ENCODE data around the gene RICTOR.

The RICTOR gene

DNA sequence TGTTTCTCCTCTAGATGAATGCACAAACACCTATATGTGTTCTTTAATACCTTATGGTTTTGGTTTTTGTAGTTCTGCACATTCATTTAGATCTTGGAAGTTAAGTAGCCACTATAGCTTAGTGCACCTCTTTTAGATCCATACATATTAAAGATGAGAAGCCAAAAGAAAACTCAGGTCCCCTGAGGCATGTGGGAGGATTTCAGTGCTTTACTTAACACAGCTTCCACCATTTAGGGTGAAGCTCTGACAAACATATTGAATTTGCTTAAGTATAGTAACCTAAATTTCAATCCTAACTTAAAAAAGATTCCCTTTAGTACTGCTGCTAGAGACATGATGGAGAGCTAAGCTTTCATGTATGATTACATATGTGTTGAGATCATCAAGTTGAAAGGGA lies 25.6 kb upstream of the RICTOR start:
- no peak for DNase-seq

DNA sequence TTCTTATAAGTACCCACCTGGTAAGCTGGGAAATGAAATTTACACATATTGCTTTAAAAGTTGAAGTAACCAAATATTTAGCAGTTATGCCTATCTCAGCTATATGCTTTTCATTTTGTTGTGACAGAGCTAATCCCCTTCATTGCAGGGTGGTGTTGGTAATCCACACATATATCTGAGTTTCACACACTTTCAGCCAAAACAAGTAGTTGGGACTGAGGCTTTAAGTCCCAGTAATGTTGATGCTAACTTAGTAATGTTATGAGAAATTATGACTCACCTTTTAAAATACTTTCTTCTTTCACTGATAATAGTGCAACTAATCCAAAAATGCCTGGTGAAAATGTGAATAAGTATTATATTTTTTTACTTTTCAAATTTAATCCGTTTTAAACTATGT lies 19.2 kb upstream of the RICTOR start:
- DNase-seq, result no peak

DNA sequence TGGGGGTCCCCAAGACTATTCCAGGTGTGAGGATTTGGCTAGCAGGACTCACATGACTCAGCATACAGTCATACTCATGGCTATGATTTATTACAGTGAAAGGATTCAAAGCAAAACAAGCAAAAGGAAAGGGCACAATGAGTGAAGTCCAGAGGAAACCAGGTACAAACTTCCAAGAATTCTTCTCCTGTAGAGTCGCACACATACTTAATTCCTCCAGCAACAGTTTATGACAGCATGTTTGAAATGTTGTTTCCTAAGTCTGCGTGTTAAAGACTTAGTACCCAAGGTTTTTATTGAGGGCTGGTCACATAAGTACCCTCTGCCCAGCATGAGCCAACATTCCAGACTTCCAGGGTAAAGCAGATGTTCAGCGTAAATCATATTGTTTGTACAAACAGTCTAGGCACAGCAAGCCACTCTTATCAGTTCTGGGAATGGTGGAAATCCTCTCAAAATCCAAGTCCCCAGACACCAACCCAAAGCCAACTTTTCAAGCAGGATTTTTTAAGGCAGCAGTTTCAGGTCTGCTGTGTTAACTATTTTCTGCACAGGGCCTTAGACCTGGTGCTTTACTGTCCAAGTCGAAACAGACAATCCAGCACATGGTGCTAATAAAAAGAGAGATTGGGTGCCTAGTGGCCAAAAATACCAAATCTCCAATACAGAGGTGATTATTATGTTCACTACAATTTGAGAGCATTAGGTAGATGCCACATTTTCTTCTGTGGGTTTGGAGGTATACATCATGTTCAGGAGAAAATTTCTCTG lies 18.6 kb upstream of the RICTOR start:
- no peak for DNase-seq

DNA sequence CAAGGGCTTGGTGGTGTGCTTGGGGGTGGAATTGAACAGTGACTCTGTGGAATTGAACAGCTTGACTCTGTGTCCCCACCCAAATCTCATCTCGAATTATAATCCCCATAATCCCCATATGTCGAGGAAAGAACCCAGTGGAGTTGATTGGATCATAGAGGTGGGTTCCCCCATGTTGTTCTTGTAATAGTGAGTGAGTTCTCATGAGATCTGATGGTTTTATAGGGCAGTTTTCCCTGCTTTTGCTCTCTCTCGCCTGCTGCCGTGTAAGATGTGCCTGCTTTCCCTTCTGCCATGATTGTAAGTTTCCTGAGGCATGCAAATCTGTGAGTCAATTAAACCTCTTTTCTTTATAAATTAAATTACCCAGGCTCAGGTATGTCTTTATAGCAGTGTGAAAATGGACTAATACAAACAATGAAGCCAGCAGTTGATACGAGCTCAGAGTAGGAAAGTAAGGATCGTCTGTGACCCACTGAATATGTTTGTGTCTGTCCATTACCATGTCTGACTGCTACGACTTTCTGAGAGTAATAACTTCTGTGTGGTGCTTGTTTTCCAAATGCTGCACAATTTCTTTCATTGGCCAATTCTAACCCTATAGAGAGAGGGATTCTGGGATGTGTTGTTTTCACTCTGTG lies 17.9 kb upstream of the RICTOR start:
- no peak for DNase-seq

DNA sequence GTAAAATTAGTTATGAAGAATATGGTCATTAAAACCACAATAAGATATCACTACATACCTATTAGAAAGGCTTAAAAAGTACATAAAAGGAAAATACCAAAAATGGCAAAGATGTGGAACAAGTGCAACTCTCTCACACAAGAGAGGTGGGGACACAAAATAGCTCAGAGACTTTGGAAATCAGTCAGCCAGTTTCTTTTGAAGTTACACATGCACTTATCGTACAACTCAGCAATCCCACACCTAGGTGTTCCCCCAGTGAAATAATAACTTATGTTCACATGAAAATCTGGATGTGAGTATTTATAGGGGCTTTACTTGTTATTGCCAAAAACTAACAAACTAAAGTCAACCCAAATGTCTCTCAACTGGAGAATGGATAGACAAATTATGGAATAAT lies 9.8 kb upstream of the RICTOR start:
- no peak for DNase-seq

DNA sequence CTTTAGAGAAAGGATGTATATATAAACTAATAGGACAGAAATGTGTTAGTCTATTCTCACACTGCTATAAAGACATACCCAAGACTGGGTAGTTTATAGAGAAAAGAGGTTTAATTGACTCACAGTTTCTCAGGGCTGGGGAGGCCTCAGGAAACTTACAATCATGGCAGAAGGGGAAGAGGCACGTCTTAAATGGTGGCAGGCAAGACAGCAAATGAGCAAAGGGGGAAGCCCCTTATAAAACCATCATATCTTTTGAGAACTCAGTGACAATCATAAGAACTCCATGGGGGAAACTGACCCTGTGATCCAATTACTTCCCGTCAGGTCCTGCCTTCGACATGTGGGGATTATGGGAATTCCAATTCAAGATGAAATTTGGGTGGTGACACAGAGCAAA lies 8.8 kb upstream of the RICTOR start:
- DNase-seq, result no peak

DNA sequence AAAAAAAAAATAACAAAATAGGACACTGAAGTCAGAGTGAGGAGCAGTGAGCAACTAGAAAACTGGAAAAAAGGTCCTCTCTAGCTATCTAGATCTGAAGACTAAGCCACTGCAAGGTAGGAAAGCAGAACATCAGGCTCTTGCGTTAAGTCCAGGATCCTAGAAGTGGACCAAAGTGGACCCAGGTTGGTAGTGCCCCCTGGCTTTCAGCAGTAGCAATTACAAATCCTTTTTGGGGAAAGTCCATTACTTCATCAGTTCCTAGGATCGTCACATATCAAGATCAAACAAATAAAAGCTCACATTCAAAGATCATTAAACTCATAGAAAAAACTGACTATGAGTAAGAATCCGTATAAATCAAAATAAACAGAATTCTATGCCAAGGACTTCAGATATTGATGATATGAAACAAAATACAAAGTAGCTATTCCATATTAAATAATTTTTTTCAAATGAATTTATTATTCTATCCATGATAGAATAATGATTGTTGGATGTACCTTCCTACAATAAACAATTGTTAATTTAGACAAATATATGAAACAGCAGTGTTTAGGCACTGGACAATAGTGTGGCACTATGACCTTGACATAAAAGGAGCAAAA lies 6.5 kb upstream of the RICTOR start:
- peak in 1 of 2 donors; percentile 22 for DNase-seq

DNA sequence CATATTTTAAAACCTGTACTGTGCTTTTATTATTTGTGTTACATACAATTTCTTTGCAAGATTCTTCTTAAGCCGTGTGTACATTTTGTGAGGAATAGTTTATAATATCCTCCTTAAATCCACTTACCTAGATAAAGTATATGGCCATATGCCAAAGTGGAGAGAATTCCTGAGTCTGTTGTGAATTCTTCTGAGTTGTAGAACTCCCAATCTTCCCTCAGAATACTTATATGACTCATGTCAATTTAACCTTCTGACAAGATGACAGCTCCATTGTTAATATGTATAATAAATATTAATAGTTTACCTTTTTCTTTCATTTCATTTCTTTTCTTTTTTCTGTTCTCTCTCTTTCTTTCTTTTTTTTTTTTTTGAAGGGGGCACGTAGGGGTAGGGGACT lies 6.0 kb upstream of the RICTOR start:
- no peak for DNase-seq

DNA sequence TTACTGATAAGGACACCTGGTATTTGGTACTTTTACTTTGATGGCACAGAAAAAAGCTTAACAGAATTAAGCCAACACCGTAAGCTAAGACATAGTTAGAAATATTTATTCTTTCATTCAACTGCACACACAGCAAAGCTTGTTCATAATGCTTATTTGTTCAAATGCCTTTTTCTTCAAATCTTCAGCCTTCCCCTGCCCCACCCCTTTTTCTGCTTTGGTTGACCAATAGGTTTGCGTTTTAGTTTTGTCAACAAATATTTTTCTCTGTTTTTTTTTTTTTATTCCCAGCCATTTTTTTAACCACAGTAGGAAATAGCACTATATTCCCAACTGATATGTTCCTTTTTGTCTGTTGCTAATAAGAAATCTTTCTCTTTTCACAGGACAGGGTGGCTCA lies 4.9 kb upstream of the RICTOR start:
- no peak for DNase-seq

DNA sequence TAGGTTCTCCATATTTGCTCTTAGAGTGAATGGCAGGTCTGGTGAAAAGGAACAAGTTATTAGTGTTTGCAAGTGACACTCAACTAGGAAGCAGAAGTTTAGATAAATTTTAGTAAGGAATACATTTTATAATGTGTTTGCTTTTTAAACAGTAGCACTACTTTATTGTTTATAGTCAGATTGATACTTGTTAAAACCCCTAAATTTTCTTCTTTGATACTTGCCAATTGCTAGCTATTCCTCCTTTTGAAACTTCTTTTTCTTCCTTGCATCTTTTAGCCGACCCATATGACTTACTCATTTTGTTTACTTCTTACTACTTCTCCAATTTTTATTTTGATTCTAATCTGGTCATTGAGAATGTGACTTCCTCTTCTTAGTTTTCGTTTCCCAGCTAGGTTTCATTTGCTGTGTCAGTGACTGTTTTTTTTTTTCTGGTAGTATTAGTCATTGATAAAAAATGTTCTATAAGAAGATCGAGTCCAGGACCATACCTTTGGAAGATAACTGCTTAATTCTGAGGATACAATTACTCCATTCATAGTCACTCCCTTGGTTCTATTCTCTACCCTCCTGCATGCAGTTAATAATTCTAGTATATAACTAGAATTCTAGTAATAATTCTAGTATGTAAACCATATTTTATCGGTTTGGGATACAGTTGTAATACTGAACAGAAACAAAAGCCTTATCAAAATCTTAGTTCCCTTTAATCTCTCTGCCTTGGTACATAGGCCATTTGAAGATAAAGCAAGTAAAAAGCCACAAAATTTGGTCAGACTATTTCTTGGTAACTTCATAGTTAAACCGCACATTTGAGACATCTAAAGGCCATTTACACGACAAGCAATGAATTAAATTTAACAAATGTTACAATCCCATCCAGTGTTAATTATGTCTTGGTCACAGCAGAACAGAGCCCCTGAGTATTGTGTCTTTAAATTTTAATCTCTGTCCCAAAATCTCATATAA lies 2.8 kb upstream of the RICTOR start:
- no peak for DNase-seq

DNA sequence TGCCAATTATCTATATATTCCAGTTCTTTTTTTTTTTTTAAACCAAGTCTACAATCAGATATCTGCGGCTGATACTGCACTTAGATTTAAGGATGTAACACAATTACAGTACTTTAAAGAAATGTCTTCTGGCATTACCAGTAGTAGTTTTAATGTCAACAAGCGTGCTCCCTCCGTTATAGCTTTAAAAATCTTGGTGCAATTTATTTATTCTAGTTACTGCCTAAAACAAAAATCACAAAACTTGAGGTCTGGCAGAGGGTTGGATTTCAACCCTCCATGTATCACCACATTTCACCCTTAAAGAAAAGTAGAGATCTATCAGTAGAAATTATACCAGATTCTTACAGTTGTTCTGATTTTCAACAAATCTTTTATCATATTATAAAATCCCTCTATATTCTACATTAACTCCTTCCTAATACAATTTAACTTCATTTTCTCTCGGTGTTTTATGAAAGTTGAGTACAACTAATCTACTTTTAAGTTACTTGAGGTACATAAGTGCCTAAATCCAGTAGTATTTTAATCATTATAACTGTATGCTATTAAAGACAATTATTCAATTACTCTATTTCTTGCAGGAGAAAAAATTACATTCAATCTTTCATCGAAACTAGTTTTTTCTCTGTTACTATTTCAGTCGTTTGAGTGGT lies 2.0 kb upstream of the RICTOR start:
- DNase-seq, result no peak

DNA sequence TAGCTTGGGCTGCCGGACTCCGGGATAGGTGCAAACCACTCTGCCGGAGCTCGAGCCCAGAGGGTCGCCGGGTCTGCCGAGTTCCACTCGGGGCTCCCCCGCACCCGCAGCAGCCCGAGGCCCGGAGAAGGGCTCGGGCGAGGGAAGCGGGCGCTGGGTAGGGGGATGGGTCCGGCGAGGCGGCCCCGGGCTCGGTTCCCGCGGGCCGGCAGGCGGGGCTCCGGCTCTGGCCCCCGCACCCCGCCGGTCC lies 507 bp downstream of the RICTOR start:
- no peak for DNase-seq

DNA sequence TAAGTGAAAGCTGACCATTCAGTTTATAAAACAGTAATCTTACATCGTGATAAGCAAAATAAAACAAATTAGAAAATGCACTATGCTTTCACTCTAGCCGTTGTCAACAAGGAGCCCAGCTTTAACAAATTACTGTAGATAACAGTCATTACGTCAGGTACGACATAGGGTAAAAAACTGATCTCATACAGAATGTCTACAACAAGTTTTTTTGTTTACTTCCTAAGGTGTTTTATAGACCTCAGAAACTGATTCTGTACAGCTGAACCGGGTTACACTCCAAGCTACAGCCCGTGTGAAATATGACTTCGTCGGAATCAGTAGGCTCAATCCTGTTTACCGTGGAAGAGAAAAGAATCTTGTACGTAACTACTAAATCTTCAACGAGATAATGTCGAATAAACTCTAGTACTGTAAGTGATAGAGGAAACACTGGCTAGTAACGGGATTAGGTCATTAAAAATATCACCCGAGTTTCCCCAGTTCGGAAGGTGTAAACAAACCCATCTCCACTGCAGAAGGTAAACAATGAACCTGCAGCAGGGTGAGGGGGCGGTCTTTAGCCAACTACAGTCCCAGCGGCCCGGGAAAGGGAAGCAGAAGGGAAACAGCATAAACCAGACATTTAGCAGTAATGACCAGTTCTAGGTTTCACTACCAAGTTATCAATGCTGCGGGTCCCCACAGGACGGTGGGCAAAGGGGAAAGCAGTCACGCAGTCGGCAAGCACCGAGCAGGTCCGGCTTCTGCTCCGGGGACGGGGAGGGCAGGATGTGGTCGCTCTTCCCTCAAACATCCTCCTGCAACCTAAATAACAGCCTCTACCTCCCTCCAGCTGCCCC lies 1.1 kb downstream of the RICTOR start:
- peak; percentile 48 to 56 for DNase-seq

DNA sequence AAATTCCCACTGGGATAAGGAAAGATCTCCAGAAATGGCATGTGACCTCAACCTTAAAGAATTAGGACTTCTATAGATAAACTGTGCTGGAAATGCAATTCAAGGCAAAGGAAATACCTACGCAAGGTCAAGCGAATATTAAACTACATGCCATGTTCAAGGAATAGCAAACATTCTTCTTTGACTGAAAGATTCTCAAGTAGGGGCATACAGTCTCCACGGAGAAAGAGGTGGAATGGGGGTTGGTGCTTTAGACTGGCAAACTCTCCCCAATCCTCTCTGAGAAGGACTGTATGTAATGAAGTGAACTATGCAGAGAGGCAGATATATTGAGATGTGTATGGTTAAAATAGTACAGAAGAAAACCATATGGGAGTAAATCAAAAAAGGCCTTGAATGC lies 6.1 kb downstream of the RICTOR start:
- DNase-seq, result no peak

DNA sequence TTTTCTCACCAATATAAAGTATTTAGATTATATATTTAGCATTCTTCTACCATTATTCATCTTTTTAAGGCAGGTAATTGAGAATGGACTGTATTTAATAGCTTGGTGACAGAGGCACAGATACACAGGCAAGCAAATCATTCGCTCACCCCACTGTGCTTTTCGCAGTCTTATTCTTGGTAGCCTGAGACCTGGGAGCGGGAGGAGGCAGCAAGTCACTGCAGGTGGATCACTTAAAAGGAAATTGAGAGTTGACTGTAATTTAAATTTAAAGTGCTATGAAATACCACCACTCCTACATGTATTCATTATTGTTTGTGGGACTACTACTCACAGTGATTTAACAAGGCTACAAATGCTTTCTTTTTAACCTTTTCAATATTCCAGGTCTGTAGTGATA lies 9.7 kb downstream of the RICTOR start:
- DNase-seq, result no peak

DNA sequence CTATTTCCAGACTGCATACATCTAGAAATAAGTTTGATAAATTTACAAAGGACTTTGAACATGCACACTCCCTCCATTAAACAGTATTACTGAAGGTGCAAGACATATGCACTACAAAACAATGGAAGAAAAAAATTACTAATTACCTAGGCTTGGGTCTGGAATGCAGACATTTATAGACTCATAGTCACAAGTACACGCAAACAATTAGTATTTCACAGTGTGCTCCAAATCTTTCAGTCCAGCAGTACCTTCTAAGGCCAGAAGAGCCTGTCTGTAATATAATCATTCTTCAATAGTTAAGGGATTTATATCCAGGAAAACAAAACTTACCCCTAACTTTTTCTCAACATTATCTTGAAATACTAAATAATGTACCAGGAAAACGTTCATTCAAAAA lies 11.2 kb downstream of the RICTOR start:
- no peak for DNase-seq

DNA sequence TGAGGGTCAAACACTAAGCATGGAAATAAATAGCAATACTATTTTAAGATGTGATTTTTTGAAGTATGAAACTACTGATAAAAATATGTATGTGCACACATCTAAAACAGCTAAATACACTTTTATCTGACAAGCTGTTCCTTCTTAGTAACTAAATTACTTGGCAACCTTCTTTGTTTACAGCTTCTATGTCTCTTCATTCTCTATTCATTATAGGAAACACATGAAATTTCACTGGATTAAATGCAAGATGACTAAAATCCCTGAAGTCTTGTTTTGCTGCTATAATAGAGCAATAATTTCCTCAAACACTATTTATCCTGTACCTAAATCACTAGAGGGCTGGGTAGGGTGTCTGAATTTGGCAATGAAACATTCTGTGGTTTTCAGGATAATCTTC lies 11.7 kb downstream of the RICTOR start:
- no peak for DNase-seq

DNA sequence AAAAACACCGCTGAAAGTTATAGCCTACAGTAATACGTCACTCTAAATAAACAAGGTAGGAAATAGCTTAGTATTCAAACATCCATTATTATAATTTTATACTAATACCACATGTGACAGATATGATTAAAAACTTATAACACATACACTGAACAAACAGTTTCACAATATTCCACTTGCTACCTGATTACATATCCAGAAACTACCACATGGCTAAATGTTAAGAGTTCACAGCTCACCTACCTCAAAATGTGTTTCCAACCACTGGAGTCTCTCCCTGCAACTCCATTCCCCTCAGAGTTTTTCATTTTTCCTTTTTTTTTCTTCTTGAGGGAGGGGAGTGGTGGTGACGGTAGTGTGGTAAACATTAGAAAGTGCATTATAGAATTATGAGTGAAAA lies 12.1 kb downstream of the RICTOR start:
- no peak for DNase-seq

DNA sequence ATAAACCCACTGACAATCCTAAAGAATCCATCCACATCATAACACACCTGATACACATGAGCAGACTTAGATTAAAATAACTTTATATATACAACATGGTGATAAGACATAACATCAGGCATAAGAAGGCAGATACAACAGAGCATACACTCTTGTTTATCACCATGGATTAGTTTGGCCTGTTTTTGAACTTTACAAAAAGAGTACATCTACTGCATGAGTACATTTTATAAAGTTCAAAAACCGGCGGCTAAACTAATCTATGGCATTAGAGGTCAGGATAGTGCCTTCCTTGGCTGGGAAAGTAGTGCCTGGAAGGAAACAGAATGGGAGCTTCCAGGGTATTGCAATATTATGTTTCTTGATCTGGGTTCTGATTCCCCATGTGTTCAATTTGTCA lies 15.1 kb downstream of the RICTOR start:
- no peak for DNase-seq

DNA sequence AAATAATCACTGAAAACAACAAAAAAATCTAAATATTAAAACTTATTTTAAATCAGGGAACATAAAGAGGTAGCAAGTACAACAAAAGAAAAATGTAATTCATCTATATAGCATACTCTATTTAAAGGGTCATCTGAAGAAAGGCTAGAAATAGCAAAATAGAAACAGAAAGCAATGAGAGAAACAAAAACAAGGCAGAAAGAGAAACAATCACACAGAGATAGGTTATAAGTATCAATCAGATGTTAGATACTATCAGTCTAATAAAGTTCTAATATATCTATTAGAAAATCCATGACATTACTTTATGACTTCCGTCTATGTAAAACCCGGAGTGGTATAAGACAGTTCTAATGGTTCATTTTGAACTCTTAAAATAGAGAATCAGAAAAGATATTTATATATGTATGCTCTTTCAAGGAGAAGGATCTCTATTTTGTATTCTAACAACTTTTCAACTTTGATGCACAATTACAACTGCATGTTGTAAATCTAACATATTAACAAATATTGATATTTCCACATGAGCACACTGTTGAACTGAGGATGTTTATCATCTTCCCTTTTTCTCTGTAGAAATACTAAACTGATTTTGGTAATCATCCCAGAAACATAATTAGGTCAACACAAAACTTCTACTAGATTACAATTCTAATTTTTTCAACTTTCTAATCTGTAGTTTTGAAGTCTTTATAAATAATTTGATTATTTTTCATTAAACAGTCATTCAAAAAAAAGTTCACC lies 15.8 kb downstream of the RICTOR start:
- no peak for DNase-seq

DNA sequence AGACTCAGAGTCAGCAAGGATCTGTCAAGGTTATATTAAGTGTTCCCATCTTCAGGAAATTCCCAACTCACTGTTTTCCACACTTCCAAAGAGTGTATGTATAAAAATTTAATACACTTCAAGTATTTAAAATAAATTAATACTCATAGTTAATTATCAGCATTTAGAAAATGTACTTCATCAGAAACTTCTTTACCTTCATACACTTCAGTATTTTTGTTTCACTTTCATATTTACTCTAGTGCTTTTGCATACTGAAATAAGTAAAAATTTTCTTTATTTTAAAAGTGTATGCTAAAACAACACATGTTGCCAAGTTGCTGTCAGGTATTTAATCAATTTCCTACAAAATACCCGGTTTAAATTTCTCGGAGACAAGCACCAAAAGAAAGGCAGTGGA lies 16.5 kb downstream of the RICTOR start:
- DNase-seq, result no peak
